ENCODE results near the gene FAM222A. TPM values are rescaled to one million over a fixed set of nuclear protein-coding genes. Genes with fewer than 3 reads are reported as not detected.

The FAM222A gene
- total RNA-seq, 1 experiment from 2014 or later, result 5.1 TPM

- DNase-seq (ENCODE audit: low spot score), result no peak
Measured at GRCh38 chr12:109737126-109737525, 23.5 kb downstream of the FAM222A start.

- DNase-seq (ENCODE audit: low spot score), result no peak
Measured at GRCh38 chr12:109737631-109738030, 24.0 kb downstream of the FAM222A start.

GRCh38 chr12:109738209-109738608, 24.6 kb downstream of the FAM222A start:
- no peak for DNase-seq (ENCODE audit: low spot score)

DNA sequence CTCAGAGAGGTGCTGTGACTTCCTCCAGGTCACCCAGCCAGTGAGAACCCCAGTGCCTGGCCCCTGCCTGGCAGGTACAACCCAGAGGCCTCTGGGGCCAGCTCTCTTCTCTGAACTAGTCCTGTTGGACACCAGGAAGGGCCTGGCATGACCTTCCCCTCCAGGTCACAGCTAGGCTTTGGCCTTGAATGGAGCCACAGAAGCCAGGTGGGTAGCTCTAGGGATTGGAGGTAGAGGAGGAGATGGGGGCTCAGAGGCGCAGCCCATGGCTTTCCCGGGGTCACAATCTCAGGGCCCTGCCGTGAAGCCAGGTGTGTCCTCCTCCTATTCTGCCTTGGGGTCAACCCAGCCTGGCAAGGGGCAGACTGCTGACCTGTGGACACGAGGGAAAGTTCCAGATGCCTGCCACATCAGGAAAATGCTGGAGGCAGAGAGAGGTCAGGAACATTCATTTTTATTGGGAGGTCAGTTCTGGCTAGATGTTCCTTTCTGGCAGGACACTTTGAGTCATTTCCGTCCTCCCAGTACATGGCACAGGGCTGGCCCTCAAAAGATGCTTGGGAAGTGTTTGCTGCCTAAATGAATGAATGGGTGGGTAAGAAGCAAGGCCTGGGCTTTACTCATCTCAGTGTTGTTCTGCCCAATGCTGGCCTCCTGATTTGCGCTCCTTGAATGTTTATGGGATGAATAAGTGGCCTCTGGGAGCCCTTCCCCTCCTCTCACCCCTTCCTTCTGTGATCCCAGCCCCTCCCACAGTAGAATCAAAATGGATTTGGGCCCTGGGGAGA, 25.4 kb downstream of the FAM222A start:
- DNase-seq (ENCODE audit: low spot score), result no peak

GRCh38 chr12:109739747-109740693, 26.4 kb downstream of the FAM222A start:
- no peak for DNase-seq (ENCODE audit: low spot score)

DNA sequence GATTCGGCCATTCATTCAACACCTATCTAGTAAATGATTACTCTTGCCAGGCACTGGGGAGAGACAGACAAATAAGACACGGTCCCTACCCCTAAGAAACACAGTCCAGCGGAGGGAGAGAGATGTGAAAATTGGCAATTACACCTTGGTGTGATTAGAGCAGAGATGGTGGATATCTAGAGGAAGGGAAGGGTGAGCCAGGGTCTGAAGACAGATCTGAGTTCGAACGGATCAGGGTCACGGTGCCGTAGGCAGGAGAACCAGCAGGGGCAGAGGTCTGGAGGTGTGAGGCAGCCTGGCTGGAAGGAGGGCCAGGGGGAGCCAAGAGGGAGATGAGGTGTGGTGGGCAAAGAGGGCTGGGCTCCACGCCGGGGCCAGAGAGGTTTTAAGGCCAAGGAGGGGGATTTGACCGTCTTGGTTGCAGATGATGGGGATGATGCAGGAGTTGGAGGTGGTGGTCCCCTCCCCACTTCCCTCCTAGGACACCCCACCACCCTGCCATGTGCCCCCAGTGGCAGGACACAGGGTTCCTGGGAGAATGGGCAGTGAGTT, 27.1 kb downstream of the FAM222A start:
- no peak for DNase-seq (ENCODE audit: low spot score)

DNA sequence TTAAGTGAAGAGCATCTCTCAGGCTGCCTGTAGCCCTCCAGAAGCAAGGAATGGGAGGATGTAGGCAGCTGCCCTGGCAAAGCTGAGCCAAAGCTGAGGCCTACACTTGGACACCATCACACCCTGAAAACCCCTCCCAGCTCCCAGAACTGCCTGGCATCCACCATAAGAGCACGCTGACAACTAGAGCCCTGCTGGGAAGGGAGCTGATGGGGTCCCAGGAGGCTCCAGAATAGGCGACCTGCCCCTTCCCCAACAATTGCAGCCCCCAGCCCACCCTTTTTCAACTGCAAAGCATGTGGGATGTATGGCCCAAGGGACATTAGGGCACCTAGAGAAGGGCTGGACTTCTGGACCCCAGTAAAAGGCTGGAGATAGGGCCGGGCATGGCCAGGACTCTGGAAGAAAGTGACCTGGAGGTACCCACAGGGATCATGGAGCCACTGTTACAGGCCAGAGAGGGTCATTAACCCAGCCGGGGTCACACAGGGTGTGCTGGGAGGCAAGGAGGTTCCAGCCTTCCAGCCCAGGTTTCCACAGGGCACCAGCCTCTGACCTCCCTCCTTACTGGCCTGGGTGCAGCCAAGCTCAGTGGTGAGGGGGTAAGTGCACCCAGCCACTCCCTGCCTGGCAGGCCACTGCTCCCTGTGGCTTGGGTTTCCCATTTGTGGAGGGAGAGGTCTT, 27.8 kb downstream of the FAM222A start:
- DNase-seq (ENCODE audit: low spot score), result no peak

GRCh38 chr12:109741970-109742703, 28.5 kb downstream of the FAM222A start:
- no peak for DNase-seq (ENCODE audit: low spot score)

DNA sequence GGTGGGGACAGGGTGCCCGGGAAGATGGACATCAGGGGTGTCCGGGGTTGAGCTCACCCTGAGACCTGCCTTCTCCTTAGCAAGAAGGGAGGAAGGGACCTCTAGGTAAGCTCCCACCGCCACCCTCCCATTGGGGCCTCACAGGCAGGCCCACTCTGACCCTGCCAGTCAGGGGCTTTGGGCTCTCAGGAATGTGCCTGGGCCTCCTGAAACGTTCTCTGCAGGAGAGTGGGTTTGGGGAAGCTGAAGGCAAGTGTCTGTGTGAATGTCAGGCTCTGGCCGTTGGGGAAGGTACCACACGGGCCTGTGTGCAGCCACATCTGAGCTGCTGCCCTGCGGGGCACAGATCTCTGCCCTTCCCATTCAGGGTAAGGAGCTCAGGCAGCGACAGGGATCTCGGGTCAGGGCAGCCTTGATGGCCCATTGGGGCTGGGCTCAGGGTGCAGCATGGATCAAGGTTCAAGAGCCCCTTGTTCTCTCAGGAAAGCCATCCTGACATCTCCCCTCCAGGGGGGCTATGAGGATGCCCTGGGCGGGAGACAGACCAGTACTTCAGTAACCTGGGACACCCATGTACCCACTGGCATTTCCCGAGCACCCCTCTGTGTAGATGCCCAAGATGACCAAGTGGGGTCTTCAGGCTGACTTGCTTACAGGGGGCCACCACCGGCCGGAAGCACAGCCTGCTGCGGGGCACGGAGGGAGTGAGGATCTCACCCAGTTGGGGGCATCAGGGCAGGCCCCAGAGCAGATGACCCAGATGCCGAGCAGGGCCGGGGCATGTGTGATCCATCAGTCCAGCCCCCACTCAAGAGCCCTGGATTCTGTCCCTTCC, 29.7 kb downstream of the FAM222A start:
- DNase-seq (ENCODE audit: low spot score), result no peak

DNA sequence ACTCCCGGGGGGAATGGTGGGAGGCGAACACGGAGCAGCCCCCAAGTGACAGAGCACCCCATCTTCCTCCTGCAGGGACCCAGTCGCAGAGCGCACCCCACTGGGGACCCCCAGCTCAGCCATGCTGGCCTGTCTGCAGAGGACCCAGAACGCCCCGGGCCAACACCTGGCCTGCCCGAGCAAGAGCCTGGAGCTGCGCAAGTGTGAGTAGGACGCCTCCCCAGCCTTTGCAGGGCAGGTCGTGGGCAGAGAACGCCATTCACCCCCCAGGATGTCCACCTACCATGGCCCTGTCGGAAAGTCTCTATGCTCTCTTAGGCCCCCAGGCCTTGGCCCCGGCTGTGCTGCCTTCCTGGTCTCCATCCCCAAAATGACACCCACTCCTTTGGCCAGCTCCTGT, 30.4 kb downstream of the FAM222A start:
- no peak for DNase-seq (ENCODE audit: low spot score)

GRCh38 chr12:109744986-109745942, 31.6 kb downstream of the FAM222A start:
- no peak for DNase-seq (ENCODE audit: low spot score)

- no peak for DNase-seq (ENCODE audit: low spot score)
Measured at GRCh38 chr12:109752117-109753053, 38.8 kb downstream of the FAM222A start.

DNA sequence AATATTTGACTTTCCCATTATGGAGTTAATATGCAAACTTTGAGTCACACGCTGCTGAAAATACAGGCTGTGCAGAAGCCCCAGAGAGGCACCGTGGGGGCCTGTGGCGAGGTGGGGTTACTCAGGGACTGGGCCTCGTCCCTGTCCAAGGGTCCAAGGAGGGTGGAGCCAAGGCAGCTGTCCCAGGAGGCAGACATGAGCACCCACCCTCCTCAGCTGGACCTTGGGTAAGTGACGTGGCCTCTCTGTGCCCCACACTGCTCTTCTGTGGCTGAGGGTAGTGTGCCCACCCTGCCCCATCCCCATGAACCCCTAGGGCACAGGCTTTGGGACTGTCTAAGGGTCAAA, 39.4 kb downstream of the FAM222A start:
- no peak for DNase-seq (ENCODE audit: low spot score)

GRCh38 chr12:109753959-109754358, 40.3 kb downstream of the FAM222A start:
- DNase-seq (ENCODE audit: low spot score), result no peak

DNA sequence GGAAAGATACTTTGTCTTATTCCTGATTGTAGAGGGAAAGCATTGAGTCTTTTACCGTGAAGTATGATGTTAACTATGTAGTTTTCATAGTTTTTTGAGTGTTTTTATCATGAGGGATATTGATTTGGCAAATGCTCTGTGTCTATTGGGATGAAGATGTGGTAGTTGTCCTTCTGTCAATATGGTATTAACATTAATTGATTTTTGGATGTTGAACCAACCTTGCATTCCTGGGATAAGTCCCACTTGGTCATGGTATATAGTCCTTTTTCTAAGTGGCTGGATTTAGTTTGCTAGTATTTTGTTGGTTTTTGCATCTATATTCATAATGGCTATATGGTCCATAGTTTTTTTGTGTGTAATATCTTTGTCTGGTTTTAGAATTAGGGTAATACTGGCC, 42.8 kb downstream of the FAM222A start:
- no peak for DNase-seq (ENCODE audit: low spot score)

- no peak for DNase-seq (ENCODE audit: low spot score)
Measured at GRCh38 chr12:109757671-109758265, 44.1 kb downstream of the FAM222A start.

Measured in HT-29 (cell line).